GM20431 (cell line): ENCODE data around the gene MYB.

Experiments used
- in situ Hi-C: fragments of 300-500 bp; cut with MseI, MboI; formaldehyde crosslinking; loops from one replicate; pipeline ENCODE4 v1.15.0; 2020; ENCODE audit warnings: low sequenced_read_pairs; ENCODE audit not compliant: unreplicated experiment

MYB gene

GRCh38 chr6:135268263-135268662, 87.2 kb downstream of the MYB start:
- in situ Hi-C loops = no loop called here

GRCh38 chr6:135268740-135269139, 87.6 kb downstream of the MYB start:
- in situ Hi-C loops = no loop called here
